Amygdala (tissue), 56 donors: ENCODE measurements around the gene WDR88.

ENCODE experiments used
- DNase-seq, 56 donors: peaks; one replicate each; lab custom pipeline; 2025; lab: John Stamatoyannopoulos, UW

WDR88 gene

DNA sequence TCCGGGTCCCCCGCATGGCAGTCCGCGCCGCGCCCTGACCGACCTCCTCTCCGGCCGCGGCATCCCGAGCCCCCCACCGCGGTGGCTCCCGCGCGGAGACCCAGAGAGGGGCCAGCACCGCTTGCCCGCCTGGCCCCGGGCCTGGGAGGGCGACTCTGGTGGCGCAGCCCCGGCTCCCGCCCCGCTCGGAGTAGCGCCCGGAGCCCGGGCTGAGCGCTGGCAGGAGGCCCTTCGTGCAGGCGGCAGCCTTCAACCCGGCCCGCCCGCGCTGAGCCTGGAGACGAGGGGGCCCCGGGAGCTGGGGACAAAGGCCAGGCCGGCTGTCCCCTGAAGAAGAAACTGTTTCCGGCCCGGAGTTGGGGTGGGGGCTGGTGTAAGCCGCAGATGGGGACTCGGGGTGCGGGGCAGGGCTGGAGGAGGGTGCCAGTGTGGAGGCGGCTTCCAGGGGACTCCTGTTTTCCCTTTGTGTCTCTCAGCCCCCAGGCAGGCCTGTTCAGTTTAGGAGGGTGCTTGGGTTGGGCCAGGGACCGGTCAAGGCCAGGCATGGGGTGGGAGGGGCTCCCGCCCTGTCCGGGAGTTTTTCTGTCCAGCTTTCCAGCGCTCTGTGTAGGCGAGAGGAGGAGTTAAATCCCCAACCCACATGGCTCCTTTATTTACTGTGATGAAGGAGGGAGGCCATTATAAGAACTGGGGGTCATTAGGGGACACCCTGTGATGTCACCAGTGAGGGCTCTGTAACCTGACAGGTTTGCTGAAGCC, 63.2 kb downstream of the WDR88 start:
- DNase-seq: peak in 5 of 56 donors; percentile 27 to 43 (median 33)

DNA sequence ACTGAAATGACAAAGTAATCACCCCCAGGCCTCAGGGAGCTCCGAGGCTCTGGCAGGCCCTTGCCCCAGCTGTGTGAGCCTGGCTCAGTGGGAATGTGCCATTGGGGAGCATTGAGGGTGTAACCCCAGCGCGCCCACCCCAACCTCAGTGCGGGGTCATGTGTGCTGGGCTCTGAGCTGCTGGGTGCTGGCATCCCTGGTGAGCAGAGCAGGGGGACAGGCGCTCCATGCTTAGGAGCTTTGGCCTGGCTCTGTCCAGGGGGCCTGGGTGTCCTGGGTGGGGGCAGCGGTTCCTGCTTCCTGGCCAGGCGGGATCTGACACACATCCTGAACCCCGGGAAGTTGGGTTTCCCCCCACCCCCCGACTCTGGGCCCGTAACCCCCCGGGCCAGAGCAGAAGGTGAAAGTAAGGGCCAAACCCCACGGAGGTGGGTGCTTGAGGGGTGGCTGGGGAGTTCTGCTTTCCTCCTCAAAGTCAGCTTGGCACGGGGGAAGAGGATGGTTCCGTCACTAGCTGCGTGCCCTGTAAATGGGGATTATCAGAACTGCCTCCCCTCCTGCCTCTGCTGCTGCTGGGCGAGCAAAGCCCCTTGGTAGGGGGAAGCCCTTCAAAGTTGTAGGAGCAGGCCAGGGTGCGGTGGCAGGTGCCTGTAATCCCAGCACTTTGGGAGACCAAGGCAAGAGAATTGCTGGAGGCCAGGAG, 63.9 kb downstream of the WDR88 start:
- DNase-seq: no peak

DNA sequence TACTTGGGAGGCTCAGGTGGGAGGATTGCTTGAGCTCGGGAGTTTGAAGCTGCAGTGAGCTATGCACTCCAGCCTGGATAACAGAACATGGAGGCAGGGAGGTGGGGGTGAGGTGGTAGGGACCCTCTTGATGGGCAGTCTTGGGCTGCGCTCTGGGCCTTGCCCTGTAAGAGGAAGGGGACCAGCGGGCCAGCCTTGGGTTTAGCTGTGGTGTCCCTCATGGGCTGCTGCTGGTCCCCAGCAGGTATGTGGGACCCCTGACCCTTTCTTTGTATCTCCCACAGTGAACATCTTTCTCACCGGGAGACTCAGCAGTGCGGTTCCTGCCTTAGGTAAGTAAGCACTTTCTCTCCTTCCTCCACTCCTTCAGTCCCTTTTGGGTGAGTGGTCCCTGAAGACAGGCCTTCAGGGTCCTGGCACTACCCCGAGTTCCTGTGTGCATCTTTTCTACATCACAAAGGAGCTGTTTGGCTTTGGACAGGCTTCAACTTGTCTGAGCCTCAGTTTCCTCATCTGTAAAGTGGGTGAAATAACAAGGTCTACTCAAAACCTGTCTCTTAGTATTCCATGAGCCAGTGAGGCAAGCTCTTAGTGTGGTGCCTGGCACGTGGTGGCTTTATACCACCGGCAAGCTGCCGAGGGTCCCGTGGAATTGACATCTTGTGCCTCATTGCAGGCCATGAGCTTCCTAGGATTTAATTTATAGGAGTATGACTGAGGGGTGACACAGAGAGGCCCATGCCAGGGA, 64.7 kb downstream of the WDR88 start:
- no peak for DNase-seq

DNA sequence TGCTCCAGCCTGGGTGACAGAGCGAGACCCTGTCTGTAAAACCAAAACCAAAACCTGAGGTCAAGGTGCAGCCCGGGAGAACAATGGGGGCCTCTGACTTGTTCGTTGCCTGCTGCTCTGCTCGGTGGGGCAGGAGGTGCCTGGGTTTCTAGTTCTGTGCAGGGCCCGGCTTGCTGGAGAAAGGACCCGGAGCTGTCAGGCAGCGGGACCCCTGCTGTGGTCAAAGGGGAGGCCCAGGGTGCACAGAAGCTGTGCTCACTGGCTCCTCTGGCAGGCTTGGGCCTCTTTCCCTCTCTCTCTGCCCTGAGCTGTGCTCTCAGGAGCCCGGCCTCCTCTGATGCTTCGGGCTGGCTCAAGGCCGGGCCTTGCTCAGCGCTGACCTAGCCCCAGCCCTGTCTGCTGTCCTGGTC, 65.7 kb downstream of the WDR88 start:
- DNase-seq: no peak

DNA sequence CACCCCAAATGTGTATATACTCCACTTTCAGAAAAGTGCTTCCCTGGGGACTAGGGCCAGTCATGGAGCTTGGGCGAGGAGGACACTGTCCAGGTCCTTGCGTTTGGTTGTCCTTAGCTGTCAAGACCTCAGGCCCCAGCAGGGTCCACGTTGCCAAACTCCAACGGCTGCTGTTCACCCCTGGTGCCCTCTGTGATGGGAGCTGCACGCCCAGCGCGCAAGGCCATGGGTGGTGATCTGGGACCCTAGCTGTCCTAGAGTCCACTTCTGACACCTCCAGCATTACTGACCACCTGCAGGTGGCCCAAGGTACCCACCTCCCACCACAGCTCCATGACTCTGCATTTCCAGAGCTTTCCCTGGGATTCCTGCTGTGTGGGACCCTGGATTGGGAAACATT, 66.3 kb downstream of the WDR88 start:
- no peak for DNase-seq

DNA sequence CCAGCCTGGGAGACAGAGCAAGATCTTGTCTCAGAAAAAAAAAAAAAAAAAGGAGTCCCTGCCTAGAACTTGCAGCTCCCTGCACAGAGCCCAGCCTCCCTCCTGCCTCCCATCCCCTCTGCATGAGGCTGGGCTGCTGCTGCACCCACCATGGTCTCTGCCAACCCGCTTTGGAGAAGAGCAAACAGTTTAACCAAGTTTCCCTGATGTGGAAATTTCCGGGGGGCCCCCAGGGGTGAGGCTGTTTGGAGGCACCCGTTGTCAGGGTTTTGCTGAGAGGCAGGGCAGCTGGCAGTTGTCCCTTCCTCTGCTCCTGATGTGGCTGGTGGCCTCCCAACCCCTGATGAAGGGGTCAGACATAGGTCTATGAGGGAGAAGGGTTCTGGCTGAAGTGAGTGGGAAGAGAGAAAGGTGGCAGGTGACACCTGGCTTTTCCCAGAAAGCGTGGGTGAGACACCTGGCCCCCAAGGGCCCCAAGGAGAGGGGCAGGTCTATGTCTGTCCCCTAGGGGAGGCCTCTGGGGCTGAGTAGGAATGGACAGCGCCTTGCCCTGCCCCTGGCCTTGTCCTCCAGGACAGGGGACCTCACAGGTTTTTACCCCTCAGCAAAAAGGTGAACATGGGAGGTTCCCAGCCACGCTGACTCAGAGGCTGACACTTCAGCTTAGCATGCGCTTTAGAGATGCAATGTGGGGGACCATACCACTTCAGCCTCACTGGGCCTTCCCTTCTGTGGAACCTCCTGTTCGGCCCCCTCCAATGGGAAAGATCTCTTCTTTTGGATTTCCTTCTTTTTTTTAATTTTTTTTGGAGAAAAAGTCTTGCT, 67.7 kb downstream of the WDR88 start:
- no peak for DNase-seq

DNA sequence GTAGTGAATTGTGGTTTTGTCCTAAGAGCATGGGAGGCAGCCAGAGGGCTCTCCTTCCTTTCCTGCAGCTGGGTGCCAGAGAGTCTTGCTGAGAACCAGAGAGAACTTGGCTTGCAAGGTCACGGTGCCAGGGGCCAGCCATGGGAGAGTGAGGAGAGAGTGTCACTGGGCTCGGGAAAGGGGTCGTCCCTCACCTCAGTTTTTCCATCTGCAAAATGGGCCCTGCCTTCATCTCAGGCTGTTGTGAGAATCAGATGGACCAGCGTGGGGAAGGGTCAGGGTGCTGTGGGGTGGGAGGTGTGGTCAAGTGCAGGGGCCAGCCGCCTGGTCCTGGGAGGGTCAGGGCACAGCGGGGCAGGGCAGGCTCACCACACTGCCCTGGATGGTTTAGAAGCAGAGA, 69.6 kb downstream of the WDR88 start:
- DNase-seq: no peak

DNA sequence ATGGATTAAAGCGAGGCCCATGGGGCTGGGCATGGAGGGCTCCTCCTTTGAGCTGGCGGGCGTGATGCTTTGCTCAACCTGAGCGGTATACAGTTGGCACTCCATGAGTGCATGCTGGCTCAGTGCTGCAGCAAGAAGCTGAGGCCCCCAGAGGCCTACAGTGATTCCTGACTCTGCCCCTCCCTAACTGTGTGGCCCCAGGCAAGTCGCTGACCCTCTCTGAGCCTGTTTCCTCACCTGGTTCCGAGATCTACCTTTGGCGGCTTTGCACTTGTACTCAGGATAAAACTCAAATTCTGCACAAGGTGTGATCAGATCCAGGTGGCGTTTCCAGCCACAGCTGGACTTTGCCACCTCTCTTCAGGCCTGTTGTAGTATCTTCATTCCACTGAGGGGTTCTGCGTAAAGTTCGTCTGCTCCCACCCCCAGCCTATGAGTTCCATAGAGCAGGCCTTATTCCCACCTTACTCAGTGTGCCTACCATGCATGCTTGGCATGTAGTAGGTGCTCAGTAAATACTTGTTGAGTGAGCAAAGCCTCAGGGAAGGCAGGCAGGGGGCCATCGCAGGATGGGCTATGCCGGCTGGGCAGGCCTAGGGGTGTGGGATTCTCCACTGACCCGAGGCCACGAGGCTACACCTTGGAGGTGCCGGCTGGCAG, 70.1 kb downstream of the WDR88 start:
- DNase-seq: no peak

DNA sequence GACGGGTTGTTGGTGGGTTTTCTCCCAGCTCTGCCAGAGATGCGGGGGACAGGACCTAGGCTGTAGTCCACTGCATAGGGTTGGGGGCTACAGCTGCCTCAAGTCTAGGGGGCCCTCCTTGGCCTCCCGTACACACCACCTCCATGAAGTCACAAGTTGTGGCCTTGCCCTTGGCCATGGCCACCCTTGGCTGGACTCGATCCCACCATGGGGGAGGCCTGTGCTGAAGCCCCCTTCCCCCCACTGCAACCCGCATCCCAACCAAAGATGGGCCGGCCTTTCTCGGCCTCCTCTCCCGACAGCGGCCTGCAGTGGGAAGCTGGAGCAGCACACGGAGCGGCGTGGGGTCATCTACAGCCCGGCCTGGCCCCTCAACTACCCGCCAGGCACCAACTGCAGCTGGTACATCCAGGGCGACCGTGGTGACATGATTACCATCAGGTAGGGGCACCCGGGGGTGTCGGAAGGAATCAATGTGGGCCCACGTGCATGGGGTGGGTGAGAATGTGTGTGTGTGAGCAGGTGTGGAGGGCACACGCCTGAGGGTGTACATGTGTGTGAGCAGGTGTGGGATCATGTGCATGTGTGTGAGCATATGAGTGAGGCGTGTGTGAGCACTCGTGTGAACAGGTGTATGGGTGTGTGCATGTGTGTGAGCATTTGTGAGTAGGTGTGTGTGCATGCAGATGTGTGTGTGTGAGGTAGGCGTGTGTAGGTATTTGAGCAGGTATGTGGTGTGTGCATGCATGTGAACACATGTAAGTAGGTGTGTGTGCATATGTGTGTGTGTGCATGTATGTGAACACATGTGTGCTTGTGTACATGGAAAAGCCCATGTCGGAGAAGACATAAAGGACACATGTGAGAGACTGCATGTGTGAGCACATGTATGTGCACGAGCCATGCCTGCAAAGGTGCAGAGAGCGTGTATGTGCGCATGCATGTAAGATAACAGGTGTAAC, 70.9 kb downstream of the WDR88 start:
- DNase-seq: no peak

DNA sequence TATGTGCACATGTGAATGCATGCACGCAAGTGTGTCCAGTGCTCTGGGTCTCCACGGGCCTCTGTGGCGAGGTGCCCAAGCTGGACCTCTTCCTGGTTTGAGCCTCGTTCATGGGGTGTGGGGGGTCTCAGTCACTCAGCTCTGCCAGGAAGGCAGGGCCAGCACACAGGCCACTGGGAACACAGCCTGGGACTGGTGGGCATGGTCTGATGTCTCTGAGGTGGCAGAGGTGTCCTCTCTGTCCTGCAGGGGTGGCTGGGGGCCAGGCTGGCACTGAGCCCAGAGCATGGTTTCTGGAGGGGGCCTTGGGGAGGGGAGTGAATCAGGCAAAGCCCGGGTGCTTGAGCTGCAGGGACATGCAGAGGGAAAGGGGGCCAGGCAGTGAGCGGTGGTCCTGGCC, 71.6 kb downstream of the WDR88 start:
- no peak for DNase-seq

DNA sequence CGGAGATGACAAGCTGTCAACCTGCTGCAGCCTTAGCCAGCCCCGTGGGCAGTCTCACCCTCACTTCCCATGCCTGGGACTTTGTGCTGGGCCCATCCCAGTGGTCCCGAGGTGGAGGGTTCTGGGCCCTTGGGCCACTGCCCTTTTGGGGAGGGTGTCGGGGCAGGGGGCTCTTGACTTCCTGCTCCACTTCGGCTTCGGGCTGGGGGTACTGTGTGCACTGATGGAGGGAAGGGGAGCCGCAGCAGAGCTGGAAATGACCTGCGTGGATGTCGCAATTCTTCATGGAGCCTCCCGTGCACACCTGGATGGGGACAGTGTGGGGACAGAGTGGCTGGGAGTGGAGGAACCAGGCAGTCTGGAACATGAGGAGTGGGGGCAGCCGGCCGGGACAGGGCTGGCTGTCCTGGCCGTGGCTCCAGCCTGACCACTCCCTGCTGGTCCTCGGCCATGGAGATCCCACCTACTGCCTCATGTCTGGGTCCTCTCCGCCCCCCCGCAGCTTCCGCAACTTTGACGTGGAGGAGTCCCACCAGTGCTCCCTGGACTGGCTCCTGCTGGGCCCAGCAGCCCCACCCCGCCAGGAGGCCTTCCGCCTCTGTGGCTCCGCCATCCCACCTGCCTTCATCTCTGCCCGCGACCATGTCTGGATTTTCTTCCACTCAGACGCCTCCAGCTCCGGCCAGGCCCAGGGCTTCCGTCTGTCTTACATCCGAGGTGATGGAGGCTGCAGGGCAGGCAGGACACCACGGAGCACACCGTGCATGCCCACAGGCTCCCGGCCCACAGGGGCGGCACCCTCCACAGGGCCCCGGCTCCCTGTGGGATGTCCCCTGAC, 72.4 kb downstream of the WDR88 start:
- DNase-seq: no peak

DNA sequence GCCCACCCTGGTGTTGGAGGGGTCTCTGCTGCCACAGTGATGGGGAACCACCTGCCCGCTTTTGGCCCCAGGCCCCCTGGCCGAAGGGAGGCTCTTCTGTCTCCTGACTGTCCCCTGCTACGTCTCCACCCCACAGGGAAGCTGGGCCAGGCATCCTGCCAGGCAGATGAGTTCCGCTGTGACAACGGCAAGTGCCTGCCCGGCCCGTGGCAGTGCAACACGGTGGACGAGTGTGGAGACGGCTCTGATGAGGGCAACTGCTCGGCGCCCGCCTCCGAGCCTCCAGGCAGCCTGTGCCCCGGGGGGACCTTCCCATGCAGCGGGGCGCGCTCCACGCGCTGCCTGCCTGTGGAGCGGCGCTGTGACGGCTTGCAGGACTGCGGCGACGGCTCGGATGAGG, 73.2 kb downstream of the WDR88 start:
- DNase-seq: no peak

DNA sequence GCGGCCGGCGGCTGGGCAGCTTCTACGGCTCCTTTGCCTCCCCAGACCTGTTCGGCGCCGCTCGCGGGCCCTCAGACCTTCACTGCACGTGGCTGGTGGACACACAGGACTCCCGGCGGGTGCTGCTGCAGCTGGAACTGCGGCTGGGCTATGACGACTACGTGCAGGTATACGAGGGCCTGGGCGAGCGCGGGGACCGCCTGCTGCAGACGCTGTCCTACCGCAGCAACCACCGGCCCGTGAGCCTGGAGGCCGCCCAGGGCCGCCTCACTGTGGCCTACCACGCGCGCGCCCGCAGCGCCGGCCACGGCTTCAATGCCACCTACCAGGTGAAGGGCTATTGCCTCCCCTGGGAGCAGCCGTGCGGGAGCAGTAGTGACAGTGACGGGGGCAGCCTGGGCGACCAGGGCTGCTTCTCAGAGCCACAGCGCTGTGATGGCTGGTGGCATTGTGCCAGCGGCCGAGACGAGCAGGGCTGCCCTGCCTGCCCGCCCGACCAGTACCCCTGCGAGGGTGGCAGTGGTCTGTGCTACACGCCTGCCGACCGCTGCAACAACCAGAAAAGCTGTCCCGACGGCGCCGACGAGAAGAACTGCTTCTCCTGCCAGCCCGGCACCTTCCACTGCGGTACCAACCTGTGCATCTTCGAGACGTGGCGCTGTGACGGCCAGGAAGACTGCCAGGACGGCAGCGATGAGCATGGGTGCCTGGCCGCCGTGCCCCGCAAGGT, 73.8 kb downstream of the WDR88 start:
- no peak for DNase-seq

DNA sequence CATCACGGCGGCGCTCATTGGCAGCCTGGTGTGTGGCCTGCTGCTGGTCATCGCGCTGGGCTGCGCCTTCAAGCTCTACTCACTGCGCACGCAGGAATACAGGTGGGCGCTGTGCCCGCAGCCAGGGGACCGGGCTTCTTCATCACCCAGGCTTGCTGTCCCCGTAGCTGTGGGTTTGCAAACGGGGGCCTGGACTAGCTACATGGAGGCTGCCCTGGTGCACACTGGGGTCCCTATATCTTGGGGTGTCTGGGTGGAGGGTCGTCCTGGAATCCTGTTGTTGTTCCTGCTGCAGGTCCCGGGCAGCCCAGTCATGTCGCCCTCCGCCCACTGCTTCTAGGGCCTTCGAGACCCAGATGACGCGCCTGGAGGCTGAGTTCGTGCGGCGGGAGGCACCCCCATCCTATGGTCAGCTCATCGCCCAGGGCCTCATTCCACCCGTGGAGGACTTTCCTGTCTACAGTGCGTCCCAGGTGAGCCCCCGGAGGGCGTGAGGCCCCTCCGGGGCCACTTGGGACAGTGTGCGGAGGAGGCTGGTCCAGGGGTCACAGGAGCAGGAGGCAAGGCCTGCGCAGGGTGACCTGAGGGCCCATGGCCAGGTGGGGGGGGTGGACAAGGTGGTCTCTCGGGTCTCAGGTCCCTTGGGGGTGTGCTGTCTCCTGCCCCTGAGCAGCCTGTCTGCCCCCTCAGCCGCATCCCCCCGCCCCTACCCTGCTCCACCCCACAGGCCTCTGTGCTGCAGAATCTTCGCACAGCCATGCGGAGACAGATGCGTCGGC, 74.5 kb downstream of the WDR88 start:
- no peak for DNase-seq

DNA sequence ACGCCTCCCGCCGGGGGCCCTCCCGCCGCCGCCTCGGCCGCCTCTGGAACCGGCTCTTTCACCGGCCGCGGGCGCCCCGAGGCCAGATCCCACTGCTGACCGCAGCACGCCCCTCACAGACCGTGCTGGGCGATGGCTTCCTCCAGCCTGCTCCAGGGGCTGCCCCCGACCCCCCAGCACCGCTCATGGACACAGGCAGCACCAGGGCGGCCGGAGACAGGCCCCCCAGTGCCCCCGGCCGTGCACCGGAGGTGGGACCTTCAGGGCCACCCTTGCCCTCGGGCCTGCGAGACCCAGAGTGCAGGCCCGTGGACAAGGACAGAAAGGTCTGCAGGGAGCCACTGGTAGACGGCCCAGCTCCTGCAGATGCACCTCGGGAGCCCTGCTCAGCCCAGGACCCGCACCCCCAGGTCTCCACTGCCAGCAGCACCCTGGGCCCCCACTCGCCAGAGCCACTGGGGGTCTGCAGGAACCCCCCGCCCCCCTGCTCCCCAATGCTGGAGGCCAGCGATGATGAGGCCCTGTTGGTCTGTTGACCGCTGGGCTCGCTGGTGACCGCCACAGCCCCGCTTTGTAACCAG, 75.2 kb downstream of the WDR88 start:
- no peak for DNase-seq

DNA sequence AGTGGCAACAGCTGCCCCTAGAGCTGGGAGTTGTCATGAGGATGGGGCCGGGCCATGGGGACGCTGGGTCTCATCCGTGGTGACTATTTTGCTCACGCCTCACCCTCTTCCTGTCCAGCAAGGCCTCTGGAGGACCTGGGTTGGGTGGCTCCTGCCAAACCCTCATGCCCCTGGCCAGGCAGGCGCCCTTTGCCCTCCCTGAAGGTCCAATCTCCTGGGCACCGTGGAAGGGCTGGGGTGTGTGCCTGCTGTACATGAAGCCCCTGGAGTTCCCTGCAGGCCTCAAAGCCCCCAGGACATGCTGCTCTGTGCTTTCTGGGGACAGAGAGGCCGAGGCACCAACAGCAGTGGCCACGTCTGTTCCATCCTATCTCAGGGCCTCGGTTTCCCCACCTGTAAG, 76.0 kb downstream of the WDR88 start:
- no peak for DNase-seq
